ENCODE data around the gene CCM2.
"Not testable (repeated sequence)": the region's sequence is repeated elsewhere in the genome, so short reads cannot be mapped to it uniquely, and the experiment has no call there.

Gene CCM2

DNA sequence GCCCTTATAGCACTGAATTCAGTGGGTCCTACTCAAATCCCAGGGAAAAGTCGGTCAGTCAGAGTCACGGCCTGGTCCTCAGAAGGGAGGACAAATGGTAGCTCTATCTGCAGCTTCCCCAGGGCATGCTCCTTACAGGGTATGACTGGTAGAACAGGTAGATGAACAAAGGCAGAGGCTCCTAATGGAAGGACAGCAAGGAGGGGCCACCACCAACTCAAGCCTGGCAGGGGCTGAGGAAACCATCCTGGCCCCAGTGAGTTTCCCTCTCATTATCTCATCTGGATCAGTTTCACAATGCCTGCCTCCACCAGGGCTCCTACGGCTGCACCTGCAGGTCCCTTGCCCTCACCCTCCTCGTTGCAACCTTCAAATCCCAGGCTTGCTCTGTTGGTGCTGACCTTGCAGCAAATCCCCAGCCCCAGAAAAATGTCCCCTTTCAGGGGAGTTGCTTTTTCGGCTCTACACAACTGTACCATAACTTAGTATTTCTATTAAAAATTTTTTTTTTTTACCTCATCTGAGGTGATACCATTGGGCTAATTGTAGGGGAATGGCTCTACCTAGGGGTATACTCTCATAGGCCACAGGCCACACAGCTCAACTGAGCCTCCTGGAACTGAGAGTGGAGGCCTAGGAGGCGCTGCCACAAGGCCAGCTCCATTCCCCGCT, 18.8 kb upstream of the CCM2 start:
- DNase-seq (ENCODE audit: low read depth in 2 of 2) = no peak

DNA sequence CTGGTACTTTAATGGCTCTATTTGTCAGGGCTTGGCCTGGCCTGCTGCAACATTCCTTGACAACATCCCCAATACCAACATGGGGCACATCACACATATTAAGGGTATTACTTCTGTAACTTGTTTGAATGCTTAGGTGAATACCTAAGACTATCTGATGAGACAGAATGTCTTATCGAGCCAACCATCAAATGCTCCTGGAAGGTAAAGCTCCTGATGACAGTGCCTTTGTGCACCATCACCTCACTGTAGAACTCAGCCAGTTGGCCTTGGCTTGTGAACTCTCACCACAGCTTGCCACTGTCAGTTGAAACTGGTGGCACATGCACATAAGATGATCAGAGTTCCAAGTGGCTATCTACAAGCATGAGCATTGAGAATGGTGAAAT, 17.5 kb upstream of the CCM2 start:
- no peak for DNase-seq (ENCODE audit: low read depth in 2 of 2)

DNA sequence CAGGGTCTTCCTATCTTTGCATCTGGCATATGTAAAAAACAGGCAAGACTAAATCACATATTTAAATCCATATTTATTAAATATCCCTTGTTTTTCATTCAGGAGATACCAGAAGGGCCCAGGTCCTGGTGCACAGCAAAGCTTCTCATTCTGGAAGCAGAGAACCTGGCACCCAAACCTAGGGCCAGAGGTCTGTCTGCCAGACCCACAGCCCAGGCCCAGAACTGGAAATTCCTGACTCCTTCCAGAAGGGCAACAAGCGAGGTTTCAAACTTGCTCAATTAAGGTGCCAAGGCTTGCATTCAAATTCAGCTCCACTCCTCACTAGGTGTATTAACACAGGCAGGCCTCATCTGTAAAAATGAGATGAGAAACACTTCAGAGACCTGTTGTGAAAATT, 17.0 kb upstream of the CCM2 start:
- DNase-seq (ENCODE audit: low read depth in 2 of 2) = no peak

DNA sequence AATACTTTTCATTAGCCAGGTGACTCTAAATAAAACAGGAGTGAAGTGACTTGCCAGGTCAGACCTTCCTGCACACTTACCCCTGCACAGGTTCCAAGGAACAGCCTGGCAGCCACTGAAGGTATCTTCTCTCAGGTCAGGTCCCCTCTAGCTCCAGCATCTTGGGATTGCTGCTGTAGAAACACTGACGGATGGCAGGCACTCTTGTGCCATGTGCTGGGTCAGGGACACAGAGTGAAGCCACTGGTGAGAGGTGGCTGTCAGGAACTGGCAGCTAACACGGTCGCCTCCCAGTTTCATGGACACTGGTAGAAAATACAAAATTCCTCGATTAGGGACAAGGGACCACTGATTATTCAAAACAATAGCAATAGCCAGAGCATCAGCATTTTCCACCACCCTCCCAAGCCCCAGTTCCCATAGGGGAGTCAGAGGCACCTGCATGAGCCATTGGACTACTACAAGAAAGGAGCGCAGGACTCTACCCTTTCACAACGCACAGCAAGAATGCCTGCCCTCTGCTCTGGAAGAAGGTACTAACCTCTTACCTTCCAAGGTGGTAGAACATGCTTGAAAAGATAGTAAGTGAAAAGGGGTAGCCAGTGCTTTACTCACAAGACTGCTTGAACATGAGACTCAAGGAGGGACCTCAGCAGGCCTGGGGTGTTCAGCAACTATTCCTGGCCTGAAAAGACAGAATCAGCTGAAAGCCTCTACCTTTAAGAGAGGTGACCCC, 16.1 kb upstream of the CCM2 start:
- DNase-seq (ENCODE audit: low read depth in 2 of 2) = no peak

DNA sequence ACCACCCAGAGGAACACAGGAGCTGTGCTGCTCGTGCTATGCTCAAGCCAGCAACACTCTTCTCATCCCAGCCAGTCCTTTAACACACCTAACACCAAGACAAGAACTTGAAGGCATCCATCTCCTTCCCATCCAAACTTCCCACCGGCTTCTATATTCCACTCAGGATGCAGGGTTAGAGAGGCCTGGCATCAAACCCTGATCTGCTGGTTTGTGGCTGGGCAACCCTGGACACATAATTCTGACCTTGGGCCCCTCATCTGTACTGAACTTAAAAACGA, 15.6 kb upstream of the CCM2 start:
- no peak for DNase-seq (ENCODE audit: low read depth in 2 of 2)

DNA sequence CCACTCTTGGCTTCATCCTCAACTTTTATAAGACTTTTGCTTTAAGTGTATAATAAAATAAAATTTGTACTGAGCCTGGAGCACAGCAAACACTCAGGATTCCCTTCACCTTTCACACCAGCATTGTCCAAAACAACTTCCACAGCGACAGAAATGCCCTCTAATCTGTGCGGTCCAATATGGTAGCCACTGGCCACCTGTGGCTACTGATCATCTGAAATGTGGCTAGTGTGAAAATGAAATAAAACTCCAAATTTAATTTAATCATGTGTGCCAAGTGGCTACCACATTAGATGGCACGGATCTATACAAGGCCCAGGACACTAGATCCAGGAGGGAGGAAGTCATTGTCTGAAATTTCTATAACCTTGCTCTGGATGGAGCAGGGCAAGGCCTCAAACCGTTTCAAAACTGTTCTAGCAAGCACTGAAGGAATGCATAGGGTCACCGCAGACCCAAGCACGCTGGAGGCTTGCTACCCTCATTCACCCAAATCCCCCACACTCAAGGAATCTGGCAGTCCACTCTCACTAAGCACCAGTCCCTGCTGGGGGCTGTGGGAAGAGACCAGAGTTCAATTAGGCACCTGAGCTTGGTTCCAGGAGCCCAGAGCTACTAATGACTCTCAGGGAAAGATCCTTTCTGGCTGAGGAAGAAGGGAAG, 14.8 kb upstream of the CCM2 start:
- no peak for DNase-seq (ENCODE audit: low read depth in 2 of 2)

DNA sequence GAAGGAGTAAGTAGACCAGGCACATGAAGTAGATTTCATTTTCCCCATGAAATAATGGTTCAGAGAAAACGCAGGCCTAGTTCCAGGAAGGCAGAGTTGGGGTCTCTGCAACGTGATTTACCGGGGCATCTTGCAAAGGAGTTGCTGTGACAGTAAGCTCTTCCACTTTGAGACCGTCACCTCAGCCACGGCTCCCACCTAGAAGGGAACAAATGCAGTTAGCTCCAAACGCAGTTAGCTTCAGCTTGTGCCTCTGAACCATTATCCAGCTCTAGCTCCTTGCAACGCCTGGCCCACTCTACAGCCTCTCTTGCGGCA, 14.1 kb upstream of the CCM2 start:
- DNase-seq (ENCODE audit: low read depth in 2 of 2) = no peak

DNA sequence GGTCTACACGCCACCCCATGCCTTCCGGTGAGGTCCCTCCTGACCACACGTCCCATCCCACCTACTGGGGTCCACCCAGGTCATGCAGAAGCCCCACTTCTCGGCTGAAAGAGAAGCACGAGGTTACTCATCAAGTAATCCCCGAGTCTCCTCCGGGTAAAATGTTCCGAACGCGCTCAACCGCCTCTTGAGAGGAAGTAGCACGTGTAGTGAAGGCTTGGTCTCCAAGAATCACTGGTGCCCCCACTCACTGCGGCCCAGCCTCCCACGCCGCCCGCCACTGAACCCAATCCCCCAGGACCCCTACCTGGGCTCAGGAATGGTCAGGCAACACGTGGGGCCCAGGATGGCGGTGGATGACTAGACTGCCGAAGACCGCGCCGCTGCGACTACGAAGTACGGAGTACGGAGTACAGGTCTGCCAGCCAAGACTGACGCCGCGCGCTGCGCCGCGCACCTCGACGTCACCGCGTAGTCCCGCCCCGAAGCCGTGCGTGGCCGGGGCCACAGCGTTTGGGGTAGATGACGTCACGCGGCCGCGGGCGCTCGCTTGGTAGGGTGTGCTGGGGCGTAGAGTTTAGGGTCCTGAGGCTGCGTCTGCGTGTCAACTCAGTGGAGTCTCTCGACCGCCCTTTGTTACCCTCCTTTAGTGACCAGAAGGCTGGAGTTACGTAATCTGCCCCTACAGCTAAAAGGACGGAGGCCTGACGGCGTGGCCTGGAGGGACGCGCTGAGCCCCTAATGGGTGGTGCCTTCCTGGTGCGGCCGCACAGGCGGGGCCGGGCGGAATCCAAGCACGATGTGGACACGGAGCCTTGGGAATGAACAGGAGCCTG, 13.6 kb upstream of the CCM2 start:
- peak; percentile 79 to 95 for DNase-seq (ENCODE audit: low read depth in 2 of 2)

DNA sequence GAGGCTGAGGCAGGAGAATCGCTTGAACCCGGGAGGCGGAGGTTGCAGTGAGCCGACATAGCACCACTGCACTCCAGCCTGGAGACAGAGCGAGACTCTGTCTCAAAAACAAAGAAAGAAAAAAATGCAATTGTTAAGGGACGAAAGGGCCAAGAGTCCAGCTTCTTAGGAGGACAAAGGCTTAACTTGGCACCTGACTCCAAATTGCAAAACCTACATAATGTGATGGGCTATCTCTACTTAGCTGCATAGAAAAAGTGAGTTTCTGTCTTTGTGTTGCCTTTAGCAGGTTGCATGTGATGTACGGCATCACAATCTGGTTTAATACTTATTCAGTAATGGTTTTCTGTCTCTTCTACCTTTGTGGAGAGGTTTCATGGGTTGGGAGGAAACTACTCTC, 12.5 kb upstream of the CCM2 start:
- DNase-seq (ENCODE audit: low read depth in 2 of 2) = no peak

DNA sequence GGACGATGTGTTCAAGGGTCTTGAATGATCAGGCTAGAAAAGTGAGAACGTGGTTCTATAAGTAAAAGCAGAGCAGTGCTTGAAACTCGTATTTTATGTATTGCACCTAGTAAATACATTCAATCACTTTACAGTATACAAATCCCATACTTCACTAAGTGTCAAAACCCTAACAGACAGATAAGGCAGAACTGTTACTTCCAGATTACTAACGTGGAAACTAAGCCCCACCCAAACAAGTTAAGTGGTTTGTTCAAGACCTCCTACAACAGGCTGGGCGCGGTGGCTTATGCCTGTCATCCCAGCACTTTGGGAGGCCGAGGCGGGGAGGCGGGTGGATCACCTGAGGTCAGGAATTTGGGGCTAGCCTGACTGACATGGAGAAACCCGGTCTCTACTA, 12.0 kb upstream of the CCM2 start:
- no peak for DNase-seq (ENCODE audit: low read depth in 2 of 2)

DNA sequence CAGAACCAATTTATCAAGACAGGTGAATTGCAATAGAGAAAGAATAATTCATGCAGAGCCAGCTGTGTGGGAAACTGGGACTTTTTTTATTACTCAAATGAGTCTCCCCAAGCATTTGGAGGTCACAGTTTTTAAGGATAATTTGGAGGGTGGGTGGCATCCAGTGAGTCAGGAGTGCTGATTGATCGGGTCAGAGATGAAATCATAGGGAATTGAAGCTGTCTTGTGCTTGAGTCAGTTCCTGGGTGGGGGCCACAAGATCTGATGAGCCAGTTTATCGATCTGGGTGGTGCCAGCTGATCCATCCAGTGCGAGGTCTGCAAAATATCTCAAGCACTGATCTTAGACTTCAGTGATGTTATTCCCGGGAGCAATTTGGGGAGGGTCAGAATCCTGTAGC, 11.3 kb upstream of the CCM2 start:
- DNase-seq (ENCODE audit: low read depth in 2 of 2) = no peak

DNA sequence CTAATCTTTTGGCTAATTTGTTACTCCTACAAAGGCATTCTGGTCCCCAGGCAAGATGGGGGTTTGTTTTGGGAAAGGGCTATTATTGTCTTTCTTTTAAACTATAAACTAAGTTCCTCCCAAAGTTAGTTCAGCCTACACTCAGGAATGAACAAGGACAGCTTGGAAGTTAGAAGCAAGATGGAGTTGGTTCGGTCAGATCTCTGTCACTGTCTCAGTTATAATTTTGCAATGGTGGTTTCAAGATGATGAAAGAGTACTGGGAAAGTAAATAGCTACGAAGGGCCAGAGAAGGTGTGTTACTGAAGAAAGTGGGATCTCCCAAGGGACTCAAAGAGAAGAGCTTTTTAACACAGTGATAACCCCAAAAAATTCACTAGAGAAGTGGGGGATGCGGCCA, 10.9 kb upstream of the CCM2 start:
- no peak for DNase-seq (ENCODE audit: low read depth in 2 of 2)

DNA sequence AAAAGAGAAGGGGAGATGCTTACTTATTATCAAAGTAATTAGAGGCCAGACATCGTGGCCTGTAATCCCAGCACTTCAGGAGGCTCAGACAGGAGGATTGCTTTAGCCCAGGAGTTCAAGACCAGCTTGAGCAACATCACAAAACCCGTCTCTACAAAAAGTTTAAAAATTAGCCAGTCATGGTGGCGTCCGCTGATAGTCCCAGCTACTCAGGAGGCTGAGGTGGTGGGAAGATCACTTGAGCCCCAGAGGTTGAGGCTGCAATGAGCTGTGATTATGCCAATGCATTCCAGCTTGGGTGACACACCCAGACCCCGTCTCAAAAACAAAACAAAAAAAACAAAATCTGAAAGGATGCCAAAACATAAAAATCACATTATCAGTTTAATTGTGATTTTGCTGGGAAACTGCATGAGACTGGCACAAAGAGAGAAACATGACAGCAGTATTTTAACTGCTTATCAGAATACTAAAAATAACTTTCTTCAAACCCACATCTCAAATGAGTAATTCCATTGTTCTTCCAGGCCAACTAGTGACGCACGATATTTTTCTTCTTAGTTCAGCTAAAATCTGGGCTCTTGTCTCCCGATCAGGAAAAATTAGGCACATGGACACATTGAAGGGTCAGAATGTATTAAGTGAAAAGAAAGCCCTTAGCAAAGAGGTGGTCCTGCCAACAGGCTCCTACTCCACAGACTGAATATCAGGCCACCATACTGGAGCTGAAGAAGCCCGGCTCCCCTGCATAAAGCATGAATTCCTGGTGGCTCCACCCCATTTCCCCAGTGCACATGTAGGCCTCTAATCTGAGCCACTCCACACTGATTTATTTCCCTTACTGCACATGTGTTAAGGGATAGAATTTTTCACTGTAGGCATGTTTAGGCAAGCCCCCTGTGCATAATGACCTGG, 9.6 kb upstream of the CCM2 start:
- no peak for DNase-seq (ENCODE audit: low read depth in 2 of 2)

DNA sequence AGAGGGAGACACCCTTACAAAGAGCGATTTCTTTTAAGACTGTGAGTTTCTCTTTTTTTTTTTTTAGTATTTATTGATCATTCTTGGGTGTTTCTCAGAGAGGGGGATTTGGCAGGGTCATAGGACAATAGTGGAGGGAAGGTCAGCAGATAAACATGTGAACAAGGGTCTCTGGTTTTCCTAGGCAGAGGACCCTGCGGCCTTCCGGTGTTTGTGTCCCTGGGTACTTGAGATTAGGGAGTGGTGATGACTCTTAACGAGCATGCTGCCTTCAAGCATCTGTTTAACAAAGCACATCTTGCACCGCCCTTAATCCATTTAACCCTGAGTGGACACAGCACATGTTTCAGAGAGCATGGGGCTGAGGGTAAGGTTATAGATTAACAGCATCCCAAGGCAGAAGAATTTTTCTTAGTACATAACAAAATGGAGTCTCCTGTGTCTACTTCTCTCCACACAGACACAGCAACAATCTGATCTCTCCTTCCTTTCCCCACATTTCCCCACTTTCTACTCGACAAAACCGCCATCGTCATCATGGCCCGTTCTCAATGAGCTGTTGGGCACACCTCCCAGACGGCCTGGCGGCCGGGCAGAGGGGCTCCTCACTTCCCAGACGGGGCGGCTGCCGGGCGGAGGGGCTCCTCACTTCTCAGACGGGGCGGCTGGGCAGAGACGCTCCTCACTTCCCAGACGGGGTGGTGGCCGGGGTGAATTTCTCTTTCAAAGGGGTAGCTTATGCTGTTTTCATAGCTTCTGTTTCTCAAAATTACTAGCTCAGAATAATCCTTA, 7.8 kb upstream of the CCM2 start:
- DNase-seq (ENCODE audit: low read depth in 2 of 2) = not testable (repeated sequence)

DNA sequence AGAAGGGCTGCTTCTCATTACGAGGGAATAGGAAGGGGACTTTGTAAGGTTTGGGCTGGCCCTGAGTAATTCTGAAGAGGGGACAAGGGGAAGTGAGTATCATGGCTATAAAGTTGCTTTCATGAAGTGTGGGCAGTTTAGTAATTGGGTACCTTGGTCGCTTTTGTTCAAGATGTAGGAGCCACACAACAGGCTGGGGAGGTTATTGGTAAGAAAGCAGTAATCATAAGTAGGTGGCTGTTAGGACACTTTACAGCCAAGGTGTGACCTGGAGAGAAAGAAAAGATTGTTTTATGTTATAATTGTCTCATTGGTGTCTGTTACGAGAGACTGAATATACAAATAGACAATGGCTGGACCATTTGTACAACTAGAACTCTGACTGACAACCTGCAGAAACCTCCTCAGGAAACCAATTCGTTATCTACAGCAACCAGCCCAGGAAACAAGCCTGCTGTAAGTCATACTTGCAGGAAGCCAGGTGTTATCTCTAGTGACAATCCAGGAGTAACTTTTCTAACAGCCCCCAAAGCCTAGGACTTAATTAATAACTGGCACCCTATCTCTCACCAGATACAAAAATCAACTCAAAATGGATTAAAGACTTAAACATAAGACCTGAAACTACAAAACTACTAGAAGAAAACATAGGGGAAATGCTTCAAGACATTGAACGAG, 5.0 kb upstream of the CCM2 start:
- no peak for DNase-seq (ENCODE audit: low read depth in 2 of 2)

DNA sequence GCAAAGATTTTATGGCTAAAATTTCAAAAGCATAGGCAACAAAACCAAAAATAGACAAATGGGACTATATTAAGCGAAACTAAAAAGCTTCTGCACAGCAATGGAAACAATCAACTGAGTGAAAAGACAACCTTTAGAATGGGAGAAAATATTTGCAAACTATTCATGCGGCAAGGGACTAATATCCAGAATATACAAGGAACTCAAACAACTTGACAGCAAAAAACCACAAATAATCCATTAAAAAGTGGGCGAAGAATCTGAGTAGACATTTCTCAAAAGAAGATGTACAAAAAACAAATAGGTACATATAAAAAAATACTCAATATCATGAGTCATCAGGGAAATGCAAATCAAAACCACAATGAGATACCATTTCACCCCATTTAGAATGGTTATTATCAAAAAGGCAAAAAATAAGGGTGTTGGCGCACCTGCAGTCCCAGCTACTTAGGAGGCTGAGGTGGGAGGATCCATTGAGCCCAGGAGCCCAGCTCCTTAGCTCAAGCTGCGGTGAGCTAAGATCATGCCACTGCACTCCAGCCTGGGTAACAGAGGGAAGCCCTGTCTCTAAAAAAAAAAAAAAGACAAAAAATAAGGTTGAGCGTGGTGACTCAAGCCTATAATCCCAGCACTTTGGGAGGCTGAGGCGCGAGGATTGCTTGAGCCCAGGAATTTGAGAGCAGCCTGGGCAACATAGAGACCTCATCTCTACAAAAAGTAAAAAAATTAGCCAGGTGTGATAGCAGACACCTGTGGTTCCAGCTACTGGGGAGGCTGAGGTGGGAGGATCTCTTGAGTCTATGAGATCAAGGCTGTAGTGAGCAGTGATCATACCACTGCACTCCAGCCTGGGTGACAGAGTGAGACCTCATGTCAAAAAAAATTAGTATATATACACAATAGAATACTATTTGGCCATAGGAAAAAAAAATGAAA, 4.2 kb upstream of the CCM2 start:
- no peak for DNase-seq (ENCODE audit: low read depth in 2 of 2)

DNA sequence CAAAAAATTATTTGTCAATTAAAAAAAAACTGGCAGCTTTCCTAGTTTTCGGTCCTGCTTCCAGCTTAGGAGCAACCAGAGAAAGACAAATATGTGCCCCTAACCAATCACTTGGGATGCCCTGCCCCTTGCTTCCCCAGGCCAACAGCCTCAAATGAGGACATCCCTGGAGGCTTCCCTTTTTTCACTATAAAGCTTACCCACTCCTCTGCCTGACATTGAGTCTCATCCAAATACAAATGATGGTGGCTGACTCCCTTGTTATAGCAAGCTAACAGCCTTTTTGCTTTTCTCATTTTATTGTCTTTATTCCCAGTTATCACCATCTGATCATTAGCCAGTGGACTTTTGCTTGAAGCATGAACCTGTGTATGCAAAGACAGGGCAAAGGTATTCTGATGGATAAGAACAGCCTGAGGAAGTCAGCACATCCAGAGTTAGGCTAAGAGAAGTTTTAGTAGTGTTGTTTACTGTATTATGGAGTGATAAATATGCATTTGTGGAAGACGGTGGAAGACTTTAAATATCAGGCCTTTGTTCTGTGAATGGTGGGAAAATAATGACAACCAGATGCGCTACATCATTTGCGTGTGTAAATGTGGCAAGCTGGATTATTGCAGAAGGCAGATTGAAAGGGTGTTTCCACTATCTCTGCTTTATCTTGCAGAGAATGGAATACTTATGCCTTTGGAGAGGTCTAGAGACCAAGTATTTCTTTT, 1.7 kb upstream of the CCM2 start:
- DNase-seq (ENCODE audit: low read depth in 2 of 2) = no peak
